Measurements from ENCODE around the gene MAT1A.

The MAT1A gene

GRCh38 chr10:80322158-80322557 is 32.7 kb upstream of the MAT1A start:
- no peak for DNase-seq (ENCODE audit: low spot score)
- in situ Hi-C loops (cut with MboI; ENCODE audit: low sequenced_read_pairs, unreplicated experiment): no loop called here
- no peak for TF ChIP-seq CTCF (IDR thresholded peaks at IDR 0.05; ENCODE audit: borderline replicate concordance, control extremely low read depth, extremely low read depth, insufficient read depth, missing control alignments)

GRCh38 chr10:80321183-80321582 is 31.7 kb upstream of the MAT1A start:
- no peak for TF ChIP-seq CTCF (IDR thresholded peaks at IDR 0.05; ENCODE audit: borderline replicate concordance, control extremely low read depth, extremely low read depth, insufficient read depth, missing control alignments)
- DNase-seq (ENCODE audit: low spot score): no peak
- in situ Hi-C loops (cut with MboI; ENCODE audit: low sequenced_read_pairs, unreplicated experiment): no loop called here

- in situ Hi-C loops (cut with MboI; ENCODE audit: low sequenced_read_pairs, unreplicated experiment): no loop called here
- TF ChIP-seq CTCF (IDR thresholded peaks at IDR 0.05; ENCODE audit: borderline replicate concordance, control extremely low read depth, extremely low read depth, insufficient read depth, missing control alignments): no peak
- DNase-seq (ENCODE audit: low spot score): no peak
Measured at GRCh38 chr10:80320377-80320776, 30.9 kb upstream of the MAT1A start.

GRCh38 chr10:80319725-80320290 is 30.4 kb upstream of the MAT1A start:
- no peak for TF ChIP-seq CTCF (IDR thresholded peaks at IDR 0.05; ENCODE audit: borderline replicate concordance, control extremely low read depth, extremely low read depth, insufficient read depth, missing control alignments)
- in situ Hi-C loops (cut with MboI; ENCODE audit: low sequenced_read_pairs, unreplicated experiment): no loop called here
- DNase-seq (ENCODE audit: low spot score): no peak

GRCh38 chr10:80319318-80319717 is 29.9 kb upstream of the MAT1A start:
- in situ Hi-C loops (cut with MboI; ENCODE audit: low sequenced_read_pairs, unreplicated experiment): no loop called here
- DNase-seq (ENCODE audit: low spot score): no peak
- no peak for TF ChIP-seq CTCF (IDR thresholded peaks at IDR 0.05; ENCODE audit: borderline replicate concordance, control extremely low read depth, extremely low read depth, insufficient read depth, missing control alignments)

- DNase-seq (ENCODE audit: low spot score): no peak
- TF ChIP-seq CTCF (IDR thresholded peaks at IDR 0.05; ENCODE audit: borderline replicate concordance, control extremely low read depth, extremely low read depth, insufficient read depth, missing control alignments): no peak
- in situ Hi-C loops (cut with MboI; ENCODE audit: low sequenced_read_pairs, unreplicated experiment): no loop called here
Measured at GRCh38 chr10:80318742-80319141, 29.3 kb upstream of the MAT1A start.

- TF ChIP-seq CTCF (IDR thresholded peaks at IDR 0.05; ENCODE audit: borderline replicate concordance, control extremely low read depth, extremely low read depth, insufficient read depth, missing control alignments): no peak
- in situ Hi-C loops (cut with MboI; ENCODE audit: low sequenced_read_pairs, unreplicated experiment): no loop called here
- no peak for DNase-seq (ENCODE audit: low spot score)
Measured at GRCh38 chr10:80315391-80315790, 25.9 kb upstream of the MAT1A start.

Data from GM13976 (cell line).